Smooth muscle cell (in vitro differentiated cells): ENCODE data around the gene MTUS2. TPM values are rescaled to one million over a fixed set of nuclear protein-coding genes. Genes with fewer than 3 reads are reported as not detected.

ENCODE experiments used
- DNase-seq: peaks from one replicate; lab custom pipeline; 2025; ENCODE audit not compliant: unreplicated experiment; lab: John Stamatoyannopoulos, UW
- H2AFZ ChIP-seq: fragments of 200-600 bp; sonication (generic); 2 replicates; pipeline ENCODE4 v1.6.0; 2016; ENCODE audit warnings: antibody characterized with exemption, low read depth, mild to moderate bottlenecking
- H3F3A ChIP-seq: fragments of 200-600 bp; sonication (generic); 2 replicates; pipeline ENCODE4 v1.6.0; 2017; ENCODE audit warnings: antibody characterized with exemption, low read depth
- H3K27ac ChIP-seq: fragments of 200-600 bp; sonication (generic); 2 replicates; pipeline ENCODE4 v1.5.1; 2016; ENCODE audit warnings: low read depth, mild to moderate bottlenecking
- H3K27me3 ChIP-seq: fragments of 200-600 bp; sonication (generic); 2 replicates; pipeline ENCODE4 v1.6.1; 2016; ENCODE audit warnings: low read depth, mild to moderate bottlenecking
- H3K36me3 ChIP-seq: fragments of 200-600 bp; sonication (generic); 2 replicates; pipeline ENCODE4 v1.5.1; 2016; ENCODE audit warnings: low read depth
- H3K4me1 ChIP-seq: fragments of 200-600 bp; sonication (generic); 2 replicates; pipeline ENCODE4 v1.5.1; 2016; ENCODE audit warnings: low read depth
- H3K4me2 ChIP-seq: fragments of 200-600 bp; sonication (generic); 2 replicates; pipeline ENCODE4 v1.6.0; 2016; ENCODE audit warnings: mild to moderate bottlenecking
- H3K4me3 ChIP-seq: fragments of 200-600 bp; sonication (generic); 2 replicates; pipeline ENCODE4 v1.5.1; 2016; ENCODE audit warnings: mild to moderate bottlenecking
- H3K79me2 ChIP-seq: fragments of 200-600 bp; sonication (generic); 2 replicates; pipeline ENCODE4 v1.6.0; 2016; ENCODE audit warnings: low read depth, mild to moderate bottlenecking
- H3K9ac ChIP-seq: fragments of 200-600 bp; sonication (generic); 2 replicates; pipeline ENCODE4 v1.6.0; 2016; ENCODE audit warnings: low read depth
- H3K9me3 ChIP-seq: fragments of 200-600 bp; sonication (generic); replicated peaks from 2 replicates; pipeline ENCODE4 v1.5.1; 2016; ENCODE audit warnings: low read depth
- H4K20me1 ChIP-seq: fragments of 200-600 bp; sonication (generic); 2 replicates; pipeline ENCODE4 v1.6.0; 2016; ENCODE audit warnings: low read depth
- CTCF ChIP-seq: fragments of 200-600 bp; sonication (generic); IDR thresholded peaks from 2 replicates; pipeline ENCODE4 v1.5.1; 2017; ENCODE audit warnings: borderline replicate concordance, mild to moderate bottlenecking, antibody characterized with exemption; ENCODE audit not compliant: insufficient read depth, poor library complexity, severe bottlenecking
- WGBS: methylation state at CpG from one replicate; pipeline ENCODE4 v1.1.7; 2016; ENCODE audit warnings: low lambda C conversion rate; 5-methylcytosine and 5-hydroxymethylcytosine counted together
- polyA plus RNA-seq: library from polyadenylated mRNA; unstranded; fragments of >200 nt; fragmentation: Nextera tagmentation; extraction: Ambion mirVana; gene quantifications from 2 replicates; pipeline ENCODE4 v1.2.1, GENCODE V29; 2016
- total RNA-seq: library from RNA; depleted of rRNA; stranded (reverse); fragments of >200 nt; gene quantifications from 2 replicates; pipeline ENCODE4 v1.2.3, GENCODE V29; 2014

MTUS2 gene
- total and polyA plus RNA-seq, 2 experiments from 2014 or later = 0.06 to 0.63 TPM

- H3K4me1 ChIP-seq = no peaks in the 10 kb centered on the region
- no peak overlapping the region for H3K4me2 ChIP-seq
- no peak overlapping the region for H3K9ac ChIP-seq
- no peak for DNase-seq
- no peak overlapping the region for H2AFZ ChIP-seq
- H3F3A ChIP-seq = no peaks in the 10 kb centered on the region
- WGBS = 84% methylated on average over 3 of the region's 3 CpGs
- TF ChIP-seq CTCF = no peak
- no peaks in the 10 kb centered on the region for H3K79me2 ChIP-seq
- H3K36me3 ChIP-seq = no peaks in the 10 kb centered on the region
- no peaks in the 10 kb centered on the region for H3K27me3 ChIP-seq
- no peaks in the 10 kb centered on the region for H3K9me3 ChIP-seq
- no peak overlapping the region for H3K4me3 ChIP-seq
- H4K20me1 ChIP-seq = no peaks in the 10 kb centered on the region
- H3K27ac ChIP-seq = no peak overlapping the region
Observed at GRCh38 chr13:29361716-29362115, 541.6 kb downstream of the MTUS2 start.

- H3K4me1 ChIP-seq = no peaks in the 10 kb centered on the region
- H3F3A ChIP-seq = no peaks in the 10 kb centered on the region
- no peak overlapping the region for H2AFZ ChIP-seq
- no peaks in the 10 kb centered on the region for H3K9me3 ChIP-seq
- 8% methylated on average over 6 of the region's 6 CpGs for WGBS
- no peak overlapping the region for H3K9ac ChIP-seq
- no peak for DNase-seq
- no peaks in the 10 kb centered on the region for H3K27me3 ChIP-seq
- peak; percentile 81 for TF ChIP-seq CTCF
- H3K36me3 ChIP-seq = no peaks in the 10 kb centered on the region
- no peak overlapping the region for H3K4me3 ChIP-seq
- H3K4me2 ChIP-seq = no peak overlapping the region
- H3K27ac ChIP-seq = no peak overlapping the region
- no peaks in the 10 kb centered on the region for H3K79me2 ChIP-seq
- no peaks in the 10 kb centered on the region for H4K20me1 ChIP-seq
Observed at GRCh38 chr13:29362849-29363604, 542.9 kb downstream of the MTUS2 start.

- H3K79me2 ChIP-seq = no peaks in the 10 kb centered on the region
- H4K20me1 ChIP-seq = no peaks in the 10 kb centered on the region
- no peak for DNase-seq
- H3K4me2 ChIP-seq = no peak overlapping the region
- no peak overlapping the region for H3K4me3 ChIP-seq
- WGBS = 14% methylated on average over 8 of the region's 8 CpGs
- TF ChIP-seq CTCF = peak; percentile 60
- H3K4me1 ChIP-seq = no peaks in the 10 kb centered on the region
- H3K36me3 ChIP-seq = no peaks in the 10 kb centered on the region
- no peaks in the 10 kb centered on the region for H3F3A ChIP-seq
- H3K27me3 ChIP-seq = no peaks in the 10 kb centered on the region
- no peaks in the 10 kb centered on the region for H3K9me3 ChIP-seq
- no peak overlapping the region for H3K9ac ChIP-seq
- no peak overlapping the region for H2AFZ ChIP-seq
- H3K27ac ChIP-seq = no peak overlapping the region
Observed at GRCh38 chr13:29369060-29369743, 549.1 kb downstream of the MTUS2 start.
